Stimulated activated CD8-positive, alpha-beta memory T cell treated with anti-CD3 and anti-CD28 coated beads, Interleukin-12 subunit alpha, Interleukin-12 subunit beta, amount 100 ng/mL, for 1 hour (primary cell): Measurements from ENCODE around the gene ENTPD8.
"Not testable (repeated sequence)": the region's sequence is repeated elsewhere in the genome, so short reads cannot be mapped to it uniquely, and the experiment has no call there.

Source experiments
- DNase-seq: peaks from one replicate; pipeline ENCODE4 v3.0.0-alpha.2; 2020; ENCODE audit warnings: low read depth

The ENTPD8 gene

GRCh38 chr9:137411645-137412380 lies 29.3 kb downstream of the ENTPD8 start:
- DNase-seq: no peak

- no peak for DNase-seq
Observed at GRCh38 chr9:137411260-137411644, 29.9 kb downstream of the ENTPD8 start.

- no peak for DNase-seq
Observed at GRCh38 chr9:137410891-137411249, 30.3 kb downstream of the ENTPD8 start.

GRCh38 chr9:137410236-137410890 lies 30.8 kb downstream of the ENTPD8 start:
- not testable (repeated sequence) for DNase-seq

GRCh38 chr9:137409515-137409914 lies 31.6 kb downstream of the ENTPD8 start:
- DNase-seq: no peak

- no peak for DNase-seq
Observed at GRCh38 chr9:137408651-137409405, 32.3 kb downstream of the ENTPD8 start.

- DNase-seq: no peak
Observed at GRCh38 chr9:137407590-137408300, 33.4 kb downstream of the ENTPD8 start.

- DNase-seq: no peak
Observed at GRCh38 chr9:137406876-137407589, 34.1 kb downstream of the ENTPD8 start.

- DNase-seq: no peak
Observed at GRCh38 chr9:137406085-137406760, 34.9 kb downstream of the ENTPD8 start.

- DNase-seq: no peak
Observed at GRCh38 chr9:137405677-137406081, 35.5 kb downstream of the ENTPD8 start.

- no peak for DNase-seq
Observed at GRCh38 chr9:137404961-137405567, 36.1 kb downstream of the ENTPD8 start.

- DNase-seq: no peak
Observed at GRCh38 chr9:137403269-137403668, 37.9 kb downstream of the ENTPD8 start.

- no peak for DNase-seq
Observed at GRCh38 chr9:137402746-137403145, 38.4 kb downstream of the ENTPD8 start.

- no peak for DNase-seq
Observed at GRCh38 chr9:137398561-137399468, 42.3 kb downstream of the ENTPD8 start.

GRCh38 chr9:137397675-137398423 lies 43.3 kb downstream of the ENTPD8 start:
- no peak for DNase-seq

- DNase-seq: no peak
Observed at GRCh38 chr9:137396634-137397367, 44.4 kb downstream of the ENTPD8 start.

- DNase-seq: no peak
Observed at GRCh38 chr9:137396227-137396626, 44.9 kb downstream of the ENTPD8 start.

- no peak for DNase-seq
Observed at GRCh38 chr9:137395666-137396010, 45.5 kb downstream of the ENTPD8 start.
